K562 (cell line): ENCODE results near the gene GRIK2. TPM values are rescaled to one million over a fixed set of nuclear protein-coding genes. Genes with fewer than 3 reads are reported as not detected.

Experiments
- ATAC-seq: fragments of 200-7000 bp; cut with Tn5 transposase; 3 replicates; pipeline ENCODE4 v1.9.1; 2020; ENCODE audit warnings: moderate library complexity
- BruUV-seq: library from RNA; stranded (reverse); fragments of 400-500 nt; replicated peaks from 2 replicates; lab custom pipeline; 2021; lab: Mats Ljungman, UMichigan
- CTCF ChIA-PET: fragments of 300-600 bp; formaldehyde crosslinking; extraction: SDS; loops from one replicate; lab custom pipeline; 2021; ENCODE audit warnings: low intra/inter-chr PET ratio; lab: Yijun Ruan, JAX
- POLR2A ChIA-PET: fragments of 300-600, 350-650 bp; sonication (Branson Sonifier 250); formaldehyde crosslinking; extraction: SDS; loops from one replicate; lab custom pipeline; 2021; ENCODE audit warnings: antibody characterized with exemption, inconsistent platforms; lab: Yijun Ruan, JAX
- DNase-seq, 4 experiments: peaks; one replicate each; pipeline versions ENCODE4 v3.0.0 to v3.0.0-alpha.2; 2011 to 2018; ENCODE audit warnings: low spot score in 3 of 4, mixed read lengths in 3 of 4; ENCODE audit errors: extremely low read depth in 1 of 4
- FAIRE-seq: peaks from 2 replicates; lab custom pipeline; 2011; peaks lifted over from hg19 to GRCh38; lab: Jason Lieb, UNC
- H2AFZ ChIP-seq: 2 replicates; pipeline ENCODE4 v1.6.0; 2011; ENCODE audit warnings: low read depth, low read length, control low read depth, inconsistent platforms
- H3K27ac ChIP-seq: fragments of 200-600 bp; 3 replicates; pipeline ENCODE4 v1.8.0; 2011; ENCODE audit warnings: low read depth, mild to moderate bottlenecking, control low read depth, inconsistent platforms, low read length, moderate library complexity, mixed read lengths; ENCODE audit errors: extremely low read depth
- H3K27me3 ChIP-seq, 2 experiments: fragments of 300-600 bp in 1 of 2; 2 replicates in 1 of 2; 3 replicates in 1 of 2; pipeline versions ENCODE4 v1.6.0 to v1.8.0; 2011; ENCODE audit warnings: inconsistent platforms in 2 of 2, low read length in 2 of 2, mild to moderate bottlenecking in 1 of 2, mixed read lengths in 1 of 2, moderate library complexity in 1 of 2; ENCODE audit not compliant: control insufficient read depth in 2 of 2, insufficient read depth in 2 of 2
- H3K36me3 ChIP-seq: fragments of 300-600 bp; 3 replicates; pipeline ENCODE4 v1.8.0; 2011; ENCODE audit warnings: mild to moderate bottlenecking, low read length, inconsistent platforms; ENCODE audit not compliant: control insufficient read depth, insufficient read depth
- H3K4me1 ChIP-seq, 2 experiments: fragments of 200-600 bp in 1 of 2; replicated peaks in 1 of 2; 2 replicates in 1 of 2; 3 replicates in 1 of 2; pipeline versions ENCODE4 v1.5.1 to v1.8.0; 2011; ENCODE audit warnings: inconsistent platforms in 2 of 2, low read length in 2 of 2, mild to moderate bottlenecking in 1 of 2, mixed read lengths in 1 of 2, moderate library complexity in 1 of 2; ENCODE audit not compliant: control insufficient read depth in 2 of 2, insufficient read depth in 2 of 2
- H3K4me2 ChIP-seq: 2 replicates; pipeline ENCODE4 v1.6.1; 2011; ENCODE audit warnings: low read length, control low read depth, inconsistent platforms, mixed read lengths; ENCODE audit not compliant: insufficient read depth
- H3K4me3 ChIP-seq: fragments of 200-600 bp; sonication (generic), shearing (Covaris generic); 2 replicates; pipeline ENCODE4 v1.5.1; 2016; ENCODE audit warnings: control low read depth, inconsistent platforms
- H3K79me2 ChIP-seq: fragments of 200-600 bp; 3 replicates; pipeline ENCODE4 v1.8.0; 2011; ENCODE audit warnings: low read length, inconsistent platforms; ENCODE audit not compliant: control insufficient read depth, insufficient read depth
- H3K9ac ChIP-seq, 2 experiments: 2 replicates each; pipeline versions ENCODE4 v1.6.0 to v1.6.1; 2011; ENCODE audit warnings: low read depth in 2 of 2, low read length in 2 of 2, control low read depth in 1 of 2, inconsistent platforms in 1 of 2, mild to moderate bottlenecking in 1 of 2, mixed read lengths in 1 of 2; ENCODE audit not compliant: insufficient read depth in 1 of 2
- H3K9me1 ChIP-seq: one replicate; pipeline ENCODE4 v1.6.0; 2011; ENCODE audit warnings: inconsistent platforms, mild to moderate bottlenecking, low read length, moderate library complexity; ENCODE audit not compliant: control insufficient read depth, insufficient read depth
- H3K9me3 ChIP-seq: replicated peaks from 2 replicates; pipeline ENCODE4 v1.5.1; 2011; ENCODE audit warnings: low read depth, low read length, inconsistent platforms; ENCODE audit not compliant: control insufficient read depth, insufficient read depth
- H4K20me1 ChIP-seq: replicated peaks from 2 replicates; pipeline ENCODE4 v1.6.1; 2011; ENCODE audit warnings: low read length, inconsistent platforms, mixed read lengths; ENCODE audit not compliant: control insufficient read depth, insufficient read depth
- CBFA2T3 ChIP-seq: fragments of 450-650 bp; IDR thresholded peaks from 2 replicates; pipeline ENCODE4 v1.6.1; 2017
- DMBX1 ChIP-seq: fragments of 250-450 bp; sonication (Bioruptor Pico); IDR thresholded peaks from 2 replicates; pipeline ENCODE4 v1.8.0; 2022; ENCODE audit warnings: inconsistent platforms, mild to moderate bottlenecking, moderate library complexity, borderline replicate concordance
- E2F4 ChIP-seq: sonication (generic); formaldehyde crosslinking; IDR thresholded peaks from 2 replicates; pipeline ENCODE4 v1.8.0; 2022; ENCODE audit warnings: mild to moderate bottlenecking, low read depth, missing genetic modification reagents
- GTF2F1 ChIP-seq: IDR thresholded peaks from 2 replicates; pipeline ENCODE4 v1.6.1; 2011; ENCODE audit warnings: low read depth, low read length, improper control_type of control experiment
- HNRNPK ChIP-seq: fragments of 200-400 bp; formaldehyde crosslinking; IDR thresholded peaks from one replicate; pipeline ENCODE4 v1.6.1; 2018; ENCODE audit warnings: mild to moderate bottlenecking, low read depth, low read length; ENCODE audit not compliant: poor library complexity, severe bottlenecking
- KAT7 ChIP-seq: sonication (generic); formaldehyde crosslinking; IDR thresholded peaks from 2 replicates; pipeline ENCODE4 v1.8.0; 2022; ENCODE audit warnings: missing genetic modification reagents, mild to moderate bottlenecking, borderline replicate concordance
- MIER1 ChIP-seq: fragments of 450-650 bp; IDR thresholded peaks from 2 replicates; pipeline ENCODE4 v1.6.1; 2016; ENCODE audit warnings: antibody characterized with exemption, mild to moderate bottlenecking, low read depth
- NKRF ChIP-seq: fragments of 450-650 bp; IDR thresholded peaks from 2 replicates; pipeline ENCODE4 v1.6.1; 2016; ENCODE audit warnings: borderline replicate concordance
- NR3C1 ChIP-seq: sonication (generic); formaldehyde crosslinking; IDR thresholded peaks from 2 replicates; pipeline ENCODE4 v1.8.1; 2022; ENCODE audit warnings: missing genetic modification reagents
- SAFB ChIP-seq: fragments of 200-400 bp; formaldehyde crosslinking; IDR thresholded peaks from 2 replicates; pipeline ENCODE4 v1.6.1; 2017; ENCODE audit warnings: low read depth, low read length, borderline replicate concordance
- SIN3B ChIP-seq: fragments of 450-650 bp; IDR thresholded peaks from 2 replicates; pipeline ENCODE4 v1.6.1; 2017; ENCODE audit warnings: low read depth, mild to moderate bottlenecking, moderate library complexity
- SMAD3 ChIP-seq: fragments of 450-650 bp; formaldehyde crosslinking; conservative IDR thresholded peaks from 2 replicates; pipeline ENCODE4 v1.4.0; 2020; ENCODE audit warnings: mild to moderate bottlenecking
- ZBTB2 ChIP-seq: fragments of 450-650 bp; IDR thresholded peaks from 2 replicates; pipeline ENCODE4 v1.6.1; 2016; ENCODE audit warnings: antibody characterized with exemption
- ZNF274 ChIP-seq: IDR thresholded peaks from 2 replicates; pipeline ENCODE4 v1.6.1; 2011; ENCODE audit warnings: low read depth, mild to moderate bottlenecking, low read length, moderate library complexity, borderline replicate concordance
- ZNF398 ChIP-seq: fragments of 250-450 bp; sonication (Bioruptor Pico); IDR thresholded peaks from 2 replicates; pipeline ENCODE4 v1.8.0; 2021; ENCODE audit warnings: moderate library complexity, mild to moderate bottlenecking, inconsistent platforms
- ZNF431 ChIP-seq: sonication (generic); formaldehyde crosslinking; IDR thresholded peaks from 2 replicates; pipeline ENCODE4 v1.8.0; 2022; ENCODE audit warnings: mild to moderate bottlenecking, missing genetic modification reagents
- WGBS: fragments of 100-300 bp; shearing (Covaris generic); methylation state at CpG from one replicate; pipeline ENCODE4 v1.1.6; 2016; ENCODE audit warnings: low coverage, mixed read lengths; ENCODE audit not compliant: insufficient coverage; ENCODE audit errors: missing lambda C conversion rate; 5-methylcytosine and 5-hydroxymethylcytosine counted together
- in situ Hi-C: fragments of 300-500 bp; cut with MboI; formaldehyde crosslinking; loops from 4 replicates; pipeline ENCODE4 v1.15.0; 2018; ENCODE audit warnings: inconsistent platforms, mixed read lengths
- intact Hi-C: fragments of 100-400 bp; cut with micrococcal nuclease; formaldehyde crosslinking; loops from 2 replicates; pipeline ENCODE4 v1.14.2; 2022
- polyA plus RNA-seq, 8 experiments: library from polyadenylated mRNA; depleted of rRNA in 4 of 8; stranded (reverse) in 5 of 8; unstranded in 3 of 8; fragments of >200 nt; fragmentation: Nextera tagmentation in 2 of 8; fragmentation: Illumina TruSeq in 1 of 8; extraction: Ambion mirVana in 2 of 8; extraction: Trizol in 1 of 8; gene quantifications; 2 replicates each; pipeline versions ENCODE4 v1.2.1 to v1.2.3, GENCODE V29; 2011 to 2014; ENCODE audit warnings: inconsistent platforms in 1 of 8, missing spikeins in 1 of 8
- total RNA-seq, 7 experiments: library from RNA; depleted of rRNA in 6 of 7; stranded (reverse); fragments of >200 nt in 6 of 7; fragmentation: Illumina TruSeq in 2 of 7; extraction: Trizol in 2 of 7; gene quantifications; 2 replicates each; pipeline versions ENCODE4 v1.2.1 to v1.2.3, GENCODE V29; 2011 to 2021; ENCODE audit warnings: low replicate concordance in 1 of 7

The GRIK2 gene
- total and polyA plus RNA-seq, 9 of the 15 experiments (the other 6 are each of a cell fraction or from before 2014, with no cell fraction given), result not detected

GRCh38 chr6:101401792-101402621 lies 8.5 kb downstream of the GRIK2 start:
- H3K4me3 ChIP-seq, result no peak overlapping the region
- ATAC-seq (no peak), DNase-seq (no peak), FAIRE-seq (no peak)
- ChIA-PET CTCF (no interaction called here), POLR2A (no interaction called here)
- no peaks in the 10 kb centered on the region; a peak in 1 of 5 replicates for H3K27me3 ChIP-seq
- no peak overlapping the region for H3K27ac ChIP-seq
- H3K9ac ChIP-seq, result no peak overlapping the region
- 9% methylated on average over 30 of the region's 50 CpGs for WGBS
- H3K79me2 ChIP-seq, result no peaks in the 10 kb centered on the region
- intact Hi-C loops, result no loop called here
- H3K36me3 ChIP-seq, result no peaks in the 10 kb centered on the region
- H3K9me3 ChIP-seq, result no peaks in the 10 kb centered on the region
- H3K9me1 ChIP-seq, result no peaks in the 10 kb centered on the region
- no TSS peak for BruUV-seq
- H4K20me1 ChIP-seq, result no peaks in the 10 kb centered on the region
- H2AFZ ChIP-seq, result no peak overlapping the region
- peaks cover 0 to 3% of the 10 kb centered on the region in 2 experiments; a peak in 1 of 5 replicates for H3K4me1 ChIP-seq
- in situ Hi-C loops, result no loop called here
- H3K4me2 ChIP-seq, result no peak overlapping the region
- TF ChIP-seq SAFB (no peak), DMBX1 (no peak), NR3C1 (CRISPR knock-in tag) (no peak), ZNF274 (no peak), ZNF431 (no peak), MIER1 (no peak), SMAD3 (CRISPR knock-in tag) (no peak), E2F4 (CRISPR knock-in tag) (no peak), KAT7 (CRISPR knock-in tag) (no peak), CBFA2T3 (no peak), SIN3B (no peak), HNRNPK (no peak), GTF2F1 (no peak), NKRF (no peak), ZNF398 (CRISPR knock-in tag) (no peak), ZBTB2 (no peak)
